ENCODE data around the gene TNFSF10. TPM values are rescaled to one million over a fixed set of nuclear protein-coding genes. Genes with fewer than 3 reads are reported as not detected.

Gene TNFSF10
- total and polyA plus RNA-seq, 10 of the 15 experiments (the other 5 are each of a cell fraction or from before 2014, with no cell fraction given), result 2.1 to 12.3 (median 4.4) TPM

GRCh38 chr3:172543419-172543818, 20.2 kb upstream of the TNFSF10 start (continued):
- TF ChIP-seq, protein P1, sequence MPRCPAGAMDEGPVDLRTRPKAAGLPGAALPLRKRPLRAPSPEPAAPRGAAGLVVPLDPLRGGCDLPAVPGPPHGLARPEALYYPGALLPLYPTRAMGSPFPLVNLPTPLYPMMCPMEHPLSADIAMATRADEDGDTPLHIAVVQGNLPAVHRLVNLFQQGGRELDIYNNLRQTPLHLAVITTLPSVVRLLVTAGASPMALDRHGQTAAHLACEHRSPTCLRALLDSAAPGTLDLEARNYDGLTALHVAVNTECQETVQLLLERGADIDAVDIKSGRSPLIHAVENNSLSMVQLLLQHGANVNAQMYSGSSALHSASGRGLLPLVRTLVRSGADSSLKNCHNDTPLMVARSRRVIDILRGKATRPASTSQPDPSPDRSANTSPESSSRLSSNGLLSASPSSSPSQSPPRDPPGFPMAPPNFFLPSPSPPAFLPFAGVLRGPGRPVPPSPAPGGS (IDR thresholded peaks at IDR 0.05; ENCODE audit: borderline replicate concordance, insufficient read depth, low read depth, low read length, poor library complexity, severe bottlenecking), result no peak
- TF ChIP-seq NBN (IDR thresholded peaks at IDR 0.05), result no peak

- intact Hi-C loops (cut with micrococcal nuclease; ENCODE audit: unreplicated experiment) (no loop called here), in situ Hi-C loops (cut with MboI) (no loop called here)
- Histone ChIP-seq H3K27me3 (replicated peaks in 1 of 2; ENCODE audit: control insufficient read depth in 2 of 2, insufficient read depth in 2 of 2, low read length in 1 of 2) (no peaks in the 10 kb centered on the region), H2AFZ (ENCODE audit: control insufficient read depth, low read depth, low read length) (no peak overlapping the region), H3K9ac (ENCODE audit: control insufficient read depth, insufficient read depth, low read length) (no peak overlapping the region), H4K20me1 (ENCODE audit: control insufficient read depth, insufficient read depth) (no peaks in the 10 kb centered on the region), H3K36me3 (ENCODE audit: control insufficient read depth in 2 of 2, insufficient read depth in 2 of 2, low read length in 1 of 2) (no peaks in the 10 kb centered on the region), H3K4me2 (ENCODE audit: control insufficient read depth, insufficient read depth) (no peak overlapping the region), H3K4me1 (ENCODE audit: control insufficient read depth, insufficient read depth, low read length) (peaks cover 11% of the 10 kb centered on the region), H3K79me2 (ENCODE audit: control insufficient read depth, insufficient read depth, low read length) (no peaks in the 10 kb centered on the region), H3K9me3 (replicated peaks; ENCODE audit: control insufficient read depth, insufficient read depth, low read length) (no peaks in the 10 kb centered on the region), H3K4me3 (no peak overlapping the region), H3K27ac (ENCODE audit: control insufficient read depth, insufficient read depth) (no peak overlapping the region)
- no peak for FAIRE-seq
- ChIA-PET RAD21 (ENCODE audit: unreplicated experiment) (no interaction called here), CTCF (no interaction called here), SMC1A (ENCODE audit: uncharacterized antibody, unreplicated experiment) (no interaction called here), POLR2A (no interaction called here)
- BruUV-seq (replicated peaks), result no TSS peak
- no peak for ATAC-seq
- DNase-seq (ENCODE audit: low read depth, low spot score), result no peak
- WGBS (ENCODE audit: insufficient coverage, insufficient replicate concordance, low lambda C conversion rate, missing lambda C conversion rate), result 64% methylated on average over 3 of the region's 3 CpGs
- no peak for TF ChIP-seq POLR2AphosphoS5 (IDR thresholded peaks at IDR 0.05; ENCODE audit: low read length)
- no peak for TF ChIP-seq ZNF592 (IDR thresholded peaks at IDR 0.05)
- no peak for TF ChIP-seq TCF7 (IDR thresholded peaks at IDR 0.05; ENCODE audit: borderline replicate concordance)
- TF ChIP-seq, protein P2, sequence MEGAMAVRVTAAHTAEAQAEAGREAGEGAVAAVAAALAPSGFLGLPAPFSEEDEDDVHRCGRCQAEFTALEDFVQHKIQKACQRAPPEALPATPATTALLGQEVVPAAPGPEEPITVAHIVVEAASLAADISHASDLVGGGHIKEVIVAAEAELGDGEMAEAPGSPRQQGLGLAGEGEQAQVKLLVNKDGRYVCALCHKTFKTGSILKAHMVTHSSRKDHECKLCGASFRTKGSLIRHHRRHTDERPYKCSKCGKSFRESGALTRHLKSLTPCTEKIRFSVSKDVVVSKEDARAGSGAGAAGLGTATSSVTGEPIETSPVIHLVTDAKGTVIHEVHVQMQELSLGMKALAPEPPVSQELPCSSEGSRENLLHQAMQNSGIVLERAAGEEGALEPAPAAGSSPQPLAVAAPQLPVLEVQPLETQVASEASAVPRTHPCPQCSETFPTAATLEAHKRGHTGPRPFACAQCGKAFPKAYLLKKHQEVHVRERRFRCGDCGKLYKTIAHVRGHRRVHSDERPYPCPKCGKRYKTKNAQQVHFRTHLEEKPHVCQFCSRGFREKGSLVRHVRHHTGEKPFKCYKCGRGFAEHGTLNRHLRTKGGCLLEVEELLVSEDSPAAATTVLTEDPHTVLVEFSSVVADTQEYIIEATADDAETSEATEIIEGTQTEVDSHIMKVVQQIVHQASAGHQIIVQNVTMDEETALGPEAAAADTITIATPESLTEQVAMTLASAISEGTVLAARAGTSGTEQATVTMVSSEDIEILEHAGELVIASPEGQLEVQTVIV (IDR thresholded peaks at IDR 0.05; ENCODE audit: borderline replicate concordance, partially characterized antibody), result no peak
- TF ChIP-seq FOS (IDR thresholded peaks at IDR 0.05; ENCODE audit: borderline replicate concordance, extremely low read depth, insufficient read length), result no peak
- no peak for TF ChIP-seq SREBF2 (IDR thresholded peaks at IDR 0.05; ENCODE audit: low read length)
- TF ChIP-seq, protein P3, sequence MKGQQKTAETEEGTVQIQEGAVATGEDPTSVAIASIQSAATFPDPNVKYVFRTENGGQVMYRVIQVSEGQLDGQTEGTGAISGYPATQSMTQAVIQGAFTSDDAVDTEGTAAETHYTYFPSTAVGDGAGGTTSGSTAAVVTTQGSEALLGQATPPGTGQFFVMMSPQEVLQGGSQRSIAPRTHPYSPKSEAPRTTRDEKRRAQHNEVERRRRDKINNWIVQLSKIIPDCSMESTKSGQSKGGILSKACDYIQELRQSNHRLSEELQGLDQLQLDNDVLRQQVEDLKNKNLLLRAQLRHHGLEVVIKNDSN (IDR thresholded peaks at IDR 0.05; ENCODE audit: borderline replicate concordance, extremely low read length, insufficient read depth, low read depth, low read length), result no peak
- no peak for TF ChIP-seq SUZ12 (IDR thresholded peaks at IDR 0.05; ENCODE audit: unreplicated experiment)
- TF ChIP-seq, protein P4, sequence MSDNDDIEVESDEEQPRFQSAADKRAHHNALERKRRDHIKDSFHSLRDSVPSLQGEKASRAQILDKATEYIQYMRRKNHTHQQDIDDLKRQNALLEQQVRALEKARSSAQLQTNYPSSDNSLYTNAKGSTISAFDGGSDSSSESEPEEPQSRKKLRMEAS (IDR thresholded peaks at IDR 0.05; ENCODE audit: low read depth, low read length), result no peak
Observed at GRCh38 chr3:172542999-172543398, 19.8 kb upstream of the TNFSF10 start.

Measured in GM12878 (cell line).